ENCODE data around the gene PCDHA6. TPM values are rescaled to one million over a fixed set of nuclear protein-coding genes. Genes with fewer than 3 reads are reported as not detected.

Gene PCDHA6
- total and polyA plus RNA-seq, 10 of the 15 experiments (the other 5 are each of a cell fraction or from before 2014, with no cell fraction given) = 0.09 TPM; not detected in 9

GRCh38 chr5:140857987-140858240 is 30.2 kb downstream of the PCDHA6 start:
- no peak overlapping the region for H2AFZ ChIP-seq (ENCODE audit: control insufficient read depth, low read depth, low read length)
- H3K27ac ChIP-seq (ENCODE audit: control insufficient read depth, insufficient read depth) = no peak overlapping the region
- FAIRE-seq (no peak), DNase-seq (ENCODE audit: low read depth, low spot score) (no peak), ATAC-seq (no peak)
- no TSS peak for BruUV-seq (replicated peaks)
- H3K9ac ChIP-seq (ENCODE audit: control insufficient read depth, insufficient read depth, low read length) = no peak overlapping the region
- ChIA-PET CTCF (no interaction called here), POLR2A (no interaction called here), SMC1A (ENCODE audit: uncharacterized antibody, unreplicated experiment) (no interaction called here), RAD21 (ENCODE audit: unreplicated experiment) (no interaction called here)
- intact Hi-C loops (cut with micrococcal nuclease; ENCODE audit: unreplicated experiment) = no loop called here
- in situ Hi-C loops (cut with MboI) = no loop called here
- no peak overlapping the region for H3K4me3 ChIP-seq
- no peaks in the 10 kb centered on the region for H4K20me1 ChIP-seq (ENCODE audit: control insufficient read depth, insufficient read depth)
- H3K4me1 ChIP-seq (ENCODE audit: control insufficient read depth, insufficient read depth, low read length) = no peaks in the 10 kb centered on the region
- H3K27me3 ChIP-seq (replicated peaks in 1 of 2; ENCODE audit: control insufficient read depth in 2 of 2, insufficient read depth in 2 of 2, low read length in 1 of 2) = no peaks in the 10 kb centered on the region
- no peaks in the 10 kb centered on the region; the same call in 2 of the 3 replicates for H3K9me3 ChIP-seq (replicated peaks; ENCODE audit: control insufficient read depth, insufficient read depth, low read length)
- TF ChIP-seq ZNF274 (IDR thresholded peaks at IDR 0.05; ENCODE audit: insufficient read depth, insufficient read length) (no peak), MTA2 (IDR thresholded peaks at IDR 0.05; ENCODE audit: low read depth) (no peak), MEF2A (IDR thresholded peaks at IDR 0.05; ENCODE audit: insufficient read depth, low read depth, low read length) (no peak)
- TF ChIP-seq, protein P1, sequence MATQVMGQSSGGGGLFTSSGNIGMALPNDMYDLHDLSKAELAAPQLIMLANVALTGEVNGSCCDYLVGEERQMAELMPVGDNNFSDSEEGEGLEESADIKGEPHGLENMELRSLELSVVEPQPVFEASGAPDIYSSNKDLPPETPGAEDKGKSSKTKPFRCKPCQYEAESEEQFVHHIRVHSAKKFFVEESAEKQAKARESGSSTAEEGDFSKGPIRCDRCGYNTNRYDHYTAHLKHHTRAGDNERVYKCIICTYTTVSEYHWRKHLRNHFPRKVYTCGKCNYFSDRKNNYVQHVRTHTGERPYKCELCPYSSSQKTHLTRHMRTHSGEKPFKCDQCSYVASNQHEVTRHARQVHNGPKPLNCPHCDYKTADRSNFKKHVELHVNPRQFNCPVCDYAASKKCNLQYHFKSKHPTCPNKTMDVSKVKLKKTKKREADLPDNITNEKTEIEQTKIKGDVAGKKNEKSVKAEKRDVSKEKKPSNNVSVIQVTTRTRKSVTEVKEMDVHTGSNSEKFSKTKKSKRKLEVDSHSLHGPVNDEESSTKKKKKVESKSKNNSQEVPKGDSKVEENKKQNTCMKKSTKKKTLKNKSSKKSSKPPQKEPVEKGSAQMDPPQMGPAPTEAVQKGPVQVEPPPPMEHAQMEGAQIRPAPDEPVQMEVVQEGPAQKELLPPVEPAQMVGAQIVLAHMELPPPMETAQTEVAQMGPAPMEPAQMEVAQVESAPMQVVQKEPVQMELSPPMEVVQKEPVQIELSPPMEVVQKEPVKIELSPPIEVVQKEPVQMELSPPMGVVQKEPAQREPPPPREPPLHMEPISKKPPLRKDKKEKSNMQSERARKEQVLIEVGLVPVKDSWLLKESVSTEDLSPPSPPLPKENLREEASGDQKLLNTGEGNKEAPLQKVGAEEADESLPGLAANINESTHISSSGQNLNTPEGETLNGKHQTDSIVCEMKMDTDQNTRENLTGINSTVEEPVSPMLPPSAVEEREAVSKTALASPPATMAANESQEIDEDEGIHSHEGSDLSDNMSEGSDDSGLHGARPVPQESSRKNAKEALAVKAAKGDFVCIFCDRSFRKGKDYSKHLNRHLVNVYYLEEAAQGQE (IDR thresholded peaks at IDR 0.05; ENCODE audit: low read depth, low read length) = no peak
- 82% methylated on average over 18 of the region's 22 CpGs for WGBS (ENCODE audit: insufficient coverage, insufficient replicate concordance, low lambda C conversion rate, missing lambda C conversion rate)
- H3K4me2 ChIP-seq (ENCODE audit: control insufficient read depth, insufficient read depth) = no peak overlapping the region
- no peaks in the 10 kb centered on the region for H3K79me2 ChIP-seq (ENCODE audit: control insufficient read depth, insufficient read depth, low read length)
- no peaks in the 10 kb centered on the region for H3K36me3 ChIP-seq (ENCODE audit: control insufficient read depth in 2 of 2, insufficient read depth in 2 of 2, low read length in 1 of 2)

All from GM12878 (cell line).